ENCODE measurements around the gene ARL14EPL.

ARL14EPL gene

DNA sequence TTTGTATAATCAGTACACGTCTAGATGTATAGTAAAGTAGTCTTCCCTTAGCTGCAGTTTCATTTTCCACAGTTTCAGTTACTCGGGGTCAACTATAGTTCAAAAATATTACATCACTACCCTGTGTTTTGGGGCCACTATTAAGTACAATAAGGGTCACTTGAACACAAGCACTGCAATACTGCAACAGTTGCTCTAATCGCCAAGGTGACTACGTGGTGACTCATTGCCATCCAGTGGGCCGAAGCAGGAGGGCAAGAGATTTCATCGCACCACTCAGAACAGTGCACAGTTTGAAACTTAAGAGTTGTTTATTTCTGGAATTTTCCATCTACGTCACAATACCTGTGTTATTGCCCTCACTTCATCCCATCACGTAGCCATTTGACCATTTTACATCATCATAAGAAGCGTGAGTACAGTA is at the start of gene ARL14EPL:
Gene ARL14EPL, plus strand, starts transcription at position 379 of the 424 bp plus-strand sequence. CDS start 18,994 bp downstream, outside the sequence.
- Histone ChIP-seq H3K9ac (ENCODE audit: low read depth in 1 of 2, low read length in 2 of 2) (no peak within 1 kb of the TSS), H3K4me1 (ENCODE audit: control insufficient read depth in 1 of 2, insufficient read depth in 2 of 2, low read length in 2 of 2) (peaks cover 0 to 3% of the 10 kb centered on the region in 2 donors), H3K9me3 (ENCODE audit: control insufficient read depth in 1 of 2, low read length in 2 of 2) (no peaks in the 10 kb centered on the region), H3K36me3 (ENCODE audit: control insufficient read depth in 1 of 2, insufficient read depth in 2 of 2, low read length in 2 of 2) (no peaks in the 10 kb centered on the region), H3K4me3 (ENCODE audit: low read depth in 1 of 2, low read length in 2 of 2) (no peak within 1 kb of the TSS), H3K27ac (ENCODE audit: low read depth, low read length) (no peak within 1 kb of the TSS), H3K27me3 (ENCODE audit: control insufficient read depth in 1 of 2, insufficient read depth in 2 of 2, low read length in 2 of 2) (no peaks in the 10 kb centered on the region)

DNA sequence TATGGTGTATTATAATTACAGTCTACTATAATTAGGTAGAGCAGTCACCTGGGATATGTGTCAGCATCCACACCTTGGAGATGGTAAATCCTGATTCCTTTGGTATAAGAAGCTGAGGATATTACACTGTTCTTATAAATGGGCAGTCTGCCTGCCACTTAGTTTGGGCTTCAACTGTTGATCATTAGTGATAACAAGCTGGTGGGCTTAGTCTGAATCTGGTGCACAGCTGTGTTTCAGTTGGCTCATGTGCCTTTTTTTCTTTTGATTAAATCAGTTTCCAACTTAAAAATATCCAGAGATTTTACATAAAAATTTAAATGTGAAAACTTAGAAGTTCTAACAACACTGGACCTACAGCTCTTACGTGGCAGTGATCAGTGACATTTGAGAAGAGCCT is 48.8 kb upstream of the ARL14EPL start:
- H3K27me3 ChIP-seq (ENCODE audit: control insufficient read depth in 1 of 2, insufficient read depth in 2 of 2, low read length in 2 of 2): no peaks in the 10 kb centered on the region
- H3K9me3 ChIP-seq (ENCODE audit: control insufficient read depth in 1 of 2, low read length in 2 of 2): no peaks in the 10 kb centered on the region
- no peaks in the 10 kb centered on the region for H3K36me3 ChIP-seq (ENCODE audit: control insufficient read depth in 1 of 2, insufficient read depth in 2 of 2, low read length in 2 of 2)
- no peaks in the 10 kb centered on the region for H3K4me1 ChIP-seq (ENCODE audit: control insufficient read depth in 1 of 2, insufficient read depth in 2 of 2, low read length in 2 of 2)
- no peak overlapping the region for H3K9ac ChIP-seq (ENCODE audit: low read depth in 1 of 2, low read length in 2 of 2)
- no peak overlapping the region for H3K4me3 ChIP-seq (ENCODE audit: low read depth in 1 of 2, low read length in 2 of 2)
- H3K27ac ChIP-seq (ENCODE audit: low read depth, low read length): no peak overlapping the region

DNA sequence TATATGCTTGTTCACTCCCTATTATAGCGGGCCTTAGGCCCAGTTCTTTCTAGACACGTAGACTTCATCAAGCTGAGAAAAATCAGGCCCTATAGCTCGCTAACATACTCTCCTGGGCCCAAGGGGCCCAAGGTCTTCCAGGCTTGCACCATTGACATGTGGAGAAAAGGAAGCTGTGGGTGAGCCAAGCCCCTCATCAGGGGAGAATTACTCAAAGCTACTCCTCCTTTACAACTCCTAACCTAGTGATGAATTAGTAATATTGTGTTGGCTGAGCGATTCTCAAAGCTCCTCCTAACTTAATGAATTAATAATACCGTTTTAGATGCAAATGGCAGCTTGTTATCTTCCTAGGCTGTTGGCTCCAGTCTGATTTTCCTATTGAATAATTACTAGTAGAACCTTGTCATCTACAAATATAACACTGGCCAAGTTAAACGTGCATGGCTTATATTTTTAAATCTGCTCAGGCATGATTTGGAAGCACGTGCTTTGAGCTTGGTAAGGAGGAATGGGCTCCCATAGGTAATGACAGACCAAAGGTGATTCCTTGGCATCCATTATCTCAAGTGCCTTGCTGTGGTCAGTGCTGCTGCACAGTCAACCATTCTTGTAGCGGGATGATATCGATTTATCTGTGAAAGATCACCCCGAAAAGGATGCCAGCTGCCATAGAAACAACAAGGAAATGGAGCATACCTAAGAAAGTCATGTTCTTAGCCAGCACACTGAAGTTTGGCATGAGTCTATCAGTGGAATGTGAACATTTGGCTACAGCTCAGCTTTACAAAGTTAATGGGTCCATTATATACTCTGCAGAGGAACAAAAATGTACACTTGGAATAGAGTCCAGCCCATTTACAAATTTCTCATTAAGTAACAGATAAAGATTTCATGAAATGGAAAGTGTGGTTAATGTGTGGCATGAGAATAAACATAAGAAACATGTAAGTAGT is 46.2 kb upstream of the ARL14EPL start:
- Histone ChIP-seq H3K9me3 (ENCODE audit: control insufficient read depth in 1 of 2, low read length in 2 of 2) (no peaks in the 10 kb centered on the region), H3K4me3 (ENCODE audit: low read depth in 1 of 2, low read length in 2 of 2) (no peak overlapping the region), H3K27me3 (ENCODE audit: control insufficient read depth in 1 of 2, insufficient read depth in 2 of 2, low read length in 2 of 2) (no peaks in the 10 kb centered on the region), H3K36me3 (ENCODE audit: control insufficient read depth in 1 of 2, insufficient read depth in 2 of 2, low read length in 2 of 2) (no peaks in the 10 kb centered on the region), H3K4me1 (ENCODE audit: control insufficient read depth in 1 of 2, insufficient read depth in 2 of 2, low read length in 2 of 2) (no peaks in the 10 kb centered on the region), H3K27ac (ENCODE audit: low read depth, low read length) (no peak overlapping the region), H3K9ac (ENCODE audit: low read depth in 1 of 2, low read length in 2 of 2) (no peak overlapping the region)

DNA sequence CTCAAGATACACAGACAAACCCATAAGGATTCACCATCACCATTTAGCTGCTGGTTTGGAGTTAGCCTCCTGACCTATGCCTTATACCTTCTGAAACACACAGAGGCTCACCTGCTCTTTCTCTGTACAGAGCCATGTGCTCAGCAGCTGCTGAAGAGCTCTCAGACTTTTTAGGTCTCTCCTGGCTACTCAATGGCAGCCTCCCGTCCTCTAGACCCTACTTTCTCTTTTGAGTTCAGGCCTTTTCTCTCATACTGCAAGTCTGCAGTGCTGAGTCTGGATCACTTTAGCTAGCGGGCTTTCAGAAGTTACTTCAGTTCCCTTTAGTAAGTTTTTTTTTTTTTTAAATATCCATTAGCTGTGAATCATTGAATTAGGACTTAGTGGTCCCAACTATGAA is 44.3 kb upstream of the ARL14EPL start:
- no peak overlapping the region for H3K27ac ChIP-seq (ENCODE audit: low read depth, low read length)
- no peaks in the 10 kb centered on the region for H3K36me3 ChIP-seq (ENCODE audit: control insufficient read depth in 1 of 2, insufficient read depth in 2 of 2, low read length in 2 of 2)
- H3K9ac ChIP-seq (ENCODE audit: low read depth in 1 of 2, low read length in 2 of 2): no peak overlapping the region
- no peaks in the 10 kb centered on the region for H3K4me1 ChIP-seq (ENCODE audit: control insufficient read depth in 1 of 2, insufficient read depth in 2 of 2, low read length in 2 of 2)
- H3K9me3 ChIP-seq (ENCODE audit: control insufficient read depth in 1 of 2, low read length in 2 of 2): no peaks in the 10 kb centered on the region
- no peaks in the 10 kb centered on the region for H3K27me3 ChIP-seq (ENCODE audit: control insufficient read depth in 1 of 2, insufficient read depth in 2 of 2, low read length in 2 of 2)
- no peak overlapping the region for H3K4me3 ChIP-seq (ENCODE audit: low read depth in 1 of 2, low read length in 2 of 2)

DNA sequence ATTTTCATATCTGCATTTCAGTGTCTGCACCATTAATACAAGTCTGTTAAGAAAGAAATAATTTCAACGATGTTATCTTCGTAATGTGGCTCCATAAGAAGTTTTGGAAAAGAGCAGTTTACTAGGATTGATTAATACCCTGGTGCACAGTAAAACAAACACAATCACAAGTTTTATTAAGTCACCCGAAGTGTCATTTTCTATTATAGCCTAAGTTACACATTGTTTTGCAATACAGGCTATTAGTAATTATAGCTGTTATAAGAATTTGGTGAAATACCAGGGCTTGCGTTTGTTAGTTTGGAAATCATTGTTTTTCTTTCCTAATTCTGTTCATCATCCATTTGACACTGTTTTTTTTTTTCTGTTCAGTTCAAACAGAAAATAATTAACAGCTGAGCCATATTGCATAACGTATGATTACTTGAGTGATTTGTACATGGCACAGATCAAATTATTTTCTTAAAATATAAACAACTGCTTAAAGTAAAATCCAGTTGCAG is 39.4 kb upstream of the ARL14EPL start:
- Histone ChIP-seq H3K9ac (ENCODE audit: low read depth in 1 of 2, low read length in 2 of 2) (no peak overlapping the region), H3K9me3 (ENCODE audit: control insufficient read depth in 1 of 2, low read length in 2 of 2) (no peaks in the 10 kb centered on the region), H3K27me3 (ENCODE audit: control insufficient read depth in 1 of 2, insufficient read depth in 2 of 2, low read length in 2 of 2) (no peaks in the 10 kb centered on the region), H3K4me1 (ENCODE audit: control insufficient read depth in 1 of 2, insufficient read depth in 2 of 2, low read length in 2 of 2) (no peaks in the 10 kb centered on the region), H3K4me3 (ENCODE audit: low read depth in 1 of 2, low read length in 2 of 2) (no peak overlapping the region), H3K36me3 (ENCODE audit: control insufficient read depth in 1 of 2, insufficient read depth in 2 of 2, low read length in 2 of 2) (no peaks in the 10 kb centered on the region), H3K27ac (ENCODE audit: low read depth, low read length) (no peak overlapping the region)

DNA sequence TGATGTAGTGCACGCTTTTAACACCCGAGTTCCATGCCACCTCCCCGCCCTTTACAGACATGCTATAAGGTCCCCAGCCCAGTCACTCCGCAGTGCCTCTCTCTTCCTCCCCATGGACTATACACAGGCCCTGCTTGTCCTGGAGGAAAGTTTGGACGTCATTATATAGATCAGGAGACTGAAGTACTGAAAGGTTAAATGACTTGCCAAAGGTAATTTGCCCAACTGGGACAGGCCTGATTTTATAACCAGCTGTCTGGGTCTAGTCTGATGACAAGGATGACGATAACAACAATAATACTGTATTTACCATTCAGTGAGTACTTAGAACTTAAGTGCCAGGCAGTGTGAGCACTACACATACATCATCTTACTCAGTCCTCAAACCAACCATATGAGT is 36.9 kb upstream of the ARL14EPL start:
- H3K9me3 ChIP-seq (ENCODE audit: control insufficient read depth in 1 of 2, low read length in 2 of 2): no peaks in the 10 kb centered on the region
- H3K36me3 ChIP-seq (ENCODE audit: control insufficient read depth in 1 of 2, insufficient read depth in 2 of 2, low read length in 2 of 2): no peaks in the 10 kb centered on the region
- no peak overlapping the region for H3K9ac ChIP-seq (ENCODE audit: low read depth in 1 of 2, low read length in 2 of 2)
- no peak overlapping the region for H3K27ac ChIP-seq (ENCODE audit: low read depth, low read length)
- H3K4me1 ChIP-seq (ENCODE audit: control insufficient read depth in 1 of 2, insufficient read depth in 2 of 2, low read length in 2 of 2): no peaks in the 10 kb centered on the region
- no peak overlapping the region for H3K4me3 ChIP-seq (ENCODE audit: low read depth in 1 of 2, low read length in 2 of 2)
- peaks cover 0 to 2% of the 10 kb centered on the region in 2 donors for H3K27me3 ChIP-seq (ENCODE audit: control insufficient read depth in 1 of 2, insufficient read depth in 2 of 2, low read length in 2 of 2)

DNA sequence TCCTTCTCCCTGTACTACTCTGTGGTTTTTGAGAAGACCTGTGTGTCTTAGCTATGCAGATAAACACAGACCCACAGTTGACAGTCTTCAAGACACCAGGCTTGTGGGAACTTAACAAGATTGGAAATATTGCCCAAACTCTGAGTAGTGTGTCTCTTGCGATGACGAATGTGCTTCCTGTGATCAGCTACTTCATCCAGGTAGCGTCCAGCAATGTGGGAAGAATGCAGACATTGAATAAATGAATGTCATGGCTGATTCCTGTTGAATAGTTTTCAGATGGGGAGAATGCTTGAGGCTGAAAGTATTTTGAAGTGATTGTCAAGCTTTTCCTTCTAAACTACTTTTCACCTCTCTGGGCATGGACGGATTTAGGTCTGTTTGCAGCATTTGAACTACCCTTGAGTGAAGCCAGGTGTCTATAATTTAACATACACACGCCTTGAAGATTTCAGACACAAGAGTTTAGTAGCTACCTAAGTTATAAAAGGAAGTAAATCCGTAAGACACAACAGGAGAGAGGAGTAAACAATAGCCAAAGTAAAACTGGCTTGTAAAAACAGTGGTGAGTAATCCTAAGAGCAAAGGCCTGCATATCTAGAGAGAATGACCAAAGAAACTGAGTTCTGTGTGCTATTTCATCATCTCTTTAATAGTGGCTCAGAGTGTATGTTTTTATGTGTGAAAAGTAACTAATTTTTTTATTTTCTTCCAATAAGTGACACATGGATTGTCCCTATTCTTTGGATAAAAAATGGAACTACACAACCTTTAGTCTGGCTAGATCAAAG is 30.0 kb upstream of the ARL14EPL start:
- peaks cover 0 to 2% of the 10 kb centered on the region in 2 donors for H3K27me3 ChIP-seq (ENCODE audit: control insufficient read depth in 1 of 2, insufficient read depth in 2 of 2, low read length in 2 of 2)
- H3K27ac ChIP-seq (ENCODE audit: low read depth, low read length): no peak overlapping the region
- H3K4me1 ChIP-seq (ENCODE audit: control insufficient read depth in 1 of 2, insufficient read depth in 2 of 2, low read length in 2 of 2): no peaks in the 10 kb centered on the region
- H3K36me3 ChIP-seq (ENCODE audit: control insufficient read depth in 1 of 2, insufficient read depth in 2 of 2, low read length in 2 of 2): no peaks in the 10 kb centered on the region
- H3K9ac ChIP-seq (ENCODE audit: low read depth in 1 of 2, low read length in 2 of 2): no peak overlapping the region
- H3K9me3 ChIP-seq (ENCODE audit: control insufficient read depth in 1 of 2, low read length in 2 of 2): no peaks in the 10 kb centered on the region
- no peak overlapping the region for H3K4me3 ChIP-seq (ENCODE audit: low read depth in 1 of 2, low read length in 2 of 2)

DNA sequence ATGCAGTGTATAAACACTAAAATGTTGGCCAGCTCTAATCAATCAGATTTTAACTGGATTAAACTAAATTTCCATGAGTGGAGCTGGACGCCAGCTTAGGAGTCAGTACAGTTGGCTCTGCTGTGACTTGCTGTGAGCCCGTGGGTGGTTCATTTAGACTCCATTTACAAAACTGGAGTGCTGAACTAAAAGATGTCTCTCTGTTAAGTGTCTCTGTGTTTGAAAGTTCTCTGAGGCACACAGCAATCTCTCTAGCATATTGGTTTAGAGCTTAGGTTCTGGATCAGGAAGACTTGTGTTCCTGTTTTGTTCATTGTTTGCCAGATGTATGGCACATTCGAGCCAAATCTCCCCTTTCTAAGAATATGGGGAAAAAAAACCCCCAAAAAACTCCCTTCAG is 28.0 kb upstream of the ARL14EPL start:
- H3K27ac ChIP-seq (ENCODE audit: low read depth, low read length): no peak overlapping the region
- no peak overlapping the region for H3K9ac ChIP-seq (ENCODE audit: low read depth in 1 of 2, low read length in 2 of 2)
- H3K27me3 ChIP-seq (ENCODE audit: control insufficient read depth in 1 of 2, insufficient read depth in 2 of 2, low read length in 2 of 2): no peaks in the 10 kb centered on the region
- no peak overlapping the region for H3K4me3 ChIP-seq (ENCODE audit: low read depth in 1 of 2, low read length in 2 of 2)
- no peaks in the 10 kb centered on the region for H3K36me3 ChIP-seq (ENCODE audit: control insufficient read depth in 1 of 2, insufficient read depth in 2 of 2, low read length in 2 of 2)
- H3K4me1 ChIP-seq (ENCODE audit: control insufficient read depth in 1 of 2, insufficient read depth in 2 of 2, low read length in 2 of 2): no peaks in the 10 kb centered on the region
- no peaks in the 10 kb centered on the region for H3K9me3 ChIP-seq (ENCODE audit: control insufficient read depth in 1 of 2, low read length in 2 of 2)

DNA sequence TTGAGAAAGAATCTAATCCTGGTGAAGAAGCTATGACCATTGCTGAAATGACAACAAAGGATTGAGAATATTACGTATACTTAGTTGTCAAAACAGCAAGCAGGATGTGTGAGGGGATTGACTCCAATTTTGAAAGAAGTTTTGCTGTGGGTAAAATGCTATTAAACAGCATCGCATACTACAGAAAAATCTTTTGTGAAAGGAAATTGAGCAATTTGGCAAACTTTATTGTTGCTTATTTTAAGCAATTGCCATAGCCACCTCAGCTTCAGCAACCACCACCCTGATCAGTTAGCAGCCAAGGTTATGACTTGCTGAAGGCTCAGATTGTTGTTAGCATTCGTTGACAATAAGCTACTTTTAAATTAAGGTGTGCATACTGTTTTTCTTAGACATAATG is 22.5 kb upstream of the ARL14EPL start:
- H3K9ac ChIP-seq (ENCODE audit: low read depth in 1 of 2, low read length in 2 of 2): no peak overlapping the region
- H3K4me3 ChIP-seq (ENCODE audit: low read depth in 1 of 2, low read length in 2 of 2): no peak overlapping the region
- no peak overlapping the region for H3K27ac ChIP-seq (ENCODE audit: low read depth, low read length)
- H3K4me1 ChIP-seq (ENCODE audit: control insufficient read depth in 1 of 2, insufficient read depth in 2 of 2, low read length in 2 of 2): no peaks in the 10 kb centered on the region
- no peaks in the 10 kb centered on the region for H3K36me3 ChIP-seq (ENCODE audit: control insufficient read depth in 1 of 2, insufficient read depth in 2 of 2, low read length in 2 of 2)
- H3K9me3 ChIP-seq (ENCODE audit: control insufficient read depth in 1 of 2, low read length in 2 of 2): no peaks in the 10 kb centered on the region
- H3K27me3 ChIP-seq (ENCODE audit: control insufficient read depth in 1 of 2, insufficient read depth in 2 of 2, low read length in 2 of 2): no peaks in the 10 kb centered on the region

DNA sequence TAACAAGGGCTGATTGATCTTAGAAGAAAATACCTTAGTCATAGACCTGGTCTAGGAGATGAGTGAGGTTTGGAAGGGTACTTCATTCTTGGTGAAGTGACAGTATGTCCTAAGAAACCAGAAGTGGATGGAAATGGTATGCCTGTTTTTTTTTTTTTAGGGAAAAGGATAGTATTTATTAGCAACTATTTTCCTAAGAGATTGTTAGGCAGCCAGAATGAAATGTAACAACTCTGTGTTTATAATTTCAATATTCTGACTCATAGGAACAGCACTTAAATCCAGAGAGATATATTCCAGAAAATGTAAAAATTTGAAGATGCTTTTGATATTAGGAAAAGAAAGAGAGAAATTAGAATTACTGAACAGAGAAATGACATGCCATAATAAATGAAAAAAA is 21.2 kb upstream of the ARL14EPL start:
- no peaks in the 10 kb centered on the region for H3K4me1 ChIP-seq (ENCODE audit: control insufficient read depth in 1 of 2, insufficient read depth in 2 of 2, low read length in 2 of 2)
- H3K27me3 ChIP-seq (ENCODE audit: control insufficient read depth in 1 of 2, insufficient read depth in 2 of 2, low read length in 2 of 2): no peaks in the 10 kb centered on the region
- no peaks in the 10 kb centered on the region for H3K9me3 ChIP-seq (ENCODE audit: control insufficient read depth in 1 of 2, low read length in 2 of 2)
- H3K4me3 ChIP-seq (ENCODE audit: low read depth in 1 of 2, low read length in 2 of 2): no peak overlapping the region
- no peak overlapping the region for H3K27ac ChIP-seq (ENCODE audit: low read depth, low read length)
- no peak overlapping the region for H3K9ac ChIP-seq (ENCODE audit: low read depth in 1 of 2, low read length in 2 of 2)
- no peaks in the 10 kb centered on the region for H3K36me3 ChIP-seq (ENCODE audit: control insufficient read depth in 1 of 2, insufficient read depth in 2 of 2, low read length in 2 of 2)

Data from duodenal mucosa (tissue), 2 donors.